DMS114 treated with DMSO at 0.1 percent for 48 hours (cell line): ENCODE data around the gene LEPR.
"Not testable (repeated sequence)": the region's sequence is repeated elsewhere in the genome, so short reads cannot be mapped to it uniquely, and the experiment has no call there.

Experiments
- DNase-seq: peaks from one replicate; lab custom pipeline; 2025; ENCODE audit not compliant: unreplicated experiment; lab: John Stamatoyannopoulos, UW

Gene LEPR

GRCh38 chr1:65435987-65436386 is 15.5 kb downstream of the LEPR start:
- no peak for DNase-seq

DNA sequence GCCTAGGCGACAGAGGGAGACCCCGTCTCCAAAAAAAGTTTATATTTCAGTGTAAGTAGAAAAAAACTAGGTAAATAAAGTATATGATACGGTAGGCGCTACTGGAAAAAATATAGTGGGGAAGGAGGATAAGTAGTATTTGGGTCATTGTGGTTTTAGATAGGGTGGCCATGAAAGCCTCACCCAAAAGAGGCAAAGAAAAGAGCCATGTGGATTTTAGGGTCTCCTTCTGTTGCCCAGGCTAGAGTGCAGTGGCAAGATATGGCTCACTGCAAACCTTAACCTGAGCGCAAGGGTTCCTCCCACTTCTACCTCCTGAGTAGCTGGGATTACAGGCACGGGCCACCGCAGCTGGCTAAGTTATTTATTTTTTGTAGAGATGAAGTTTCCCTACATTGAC is 17.1 kb downstream of the LEPR start:
- no peak for DNase-seq

GRCh38 chr1:65440322-65440900 is 19.9 kb downstream of the LEPR start:
- no peak for DNase-seq

- DNase-seq: no peak
These were observed 20.4 kb downstream of the LEPR start for GRCh38 chr1:65440915-65441314.

GRCh38 chr1:65441464-65441863 is 21.0 kb downstream of the LEPR start:
- no peak for DNase-seq

DNA sequence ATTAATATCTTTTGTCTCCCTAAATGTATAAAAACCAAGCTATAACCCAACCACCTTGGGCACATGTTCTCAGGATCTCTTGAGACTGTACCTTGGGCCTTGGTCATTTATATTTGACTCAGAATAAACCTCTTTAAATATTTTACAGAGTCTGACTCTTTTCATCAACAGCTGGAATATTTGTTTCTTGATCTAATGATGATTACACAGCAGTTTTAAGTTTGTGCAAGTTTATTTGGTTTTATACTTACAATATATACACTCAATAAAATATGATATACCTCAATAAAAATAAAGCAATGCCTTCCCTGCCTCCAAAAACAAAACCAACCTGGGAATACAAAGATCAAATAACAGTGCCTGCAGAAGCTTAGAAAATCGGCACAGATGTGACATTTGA is 22.0 kb downstream of the LEPR start:
- no peak for DNase-seq

- no peak for DNase-seq
These were observed 23.2 kb downstream of the LEPR start for GRCh38 chr1:65443647-65444046.

DNA sequence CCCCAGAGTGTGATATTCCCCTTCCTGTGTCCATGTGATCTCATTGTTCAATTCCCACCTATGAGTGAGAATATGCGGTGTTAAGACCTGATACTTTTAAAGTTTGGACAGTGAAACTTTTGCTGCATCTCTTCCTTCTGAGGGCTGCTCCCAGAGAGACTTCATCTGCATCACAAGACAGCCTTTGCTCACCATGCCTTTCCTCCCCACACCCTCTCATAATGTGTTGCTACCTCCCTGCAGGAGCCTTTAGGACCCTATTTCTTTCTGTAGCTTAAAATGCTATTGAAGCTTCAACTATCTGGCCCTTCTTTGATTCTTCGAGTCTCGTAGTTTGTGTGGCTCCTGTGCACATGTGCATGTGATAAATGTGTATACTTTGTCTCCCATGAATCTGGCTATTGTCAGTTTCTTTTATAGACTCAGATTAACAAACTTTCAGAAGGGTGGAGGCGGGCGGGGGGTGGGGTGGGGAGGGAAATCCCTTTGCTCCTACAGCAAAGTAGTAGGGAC is 23.7 kb downstream of the LEPR start:
- DNase-seq: no peak

DNA sequence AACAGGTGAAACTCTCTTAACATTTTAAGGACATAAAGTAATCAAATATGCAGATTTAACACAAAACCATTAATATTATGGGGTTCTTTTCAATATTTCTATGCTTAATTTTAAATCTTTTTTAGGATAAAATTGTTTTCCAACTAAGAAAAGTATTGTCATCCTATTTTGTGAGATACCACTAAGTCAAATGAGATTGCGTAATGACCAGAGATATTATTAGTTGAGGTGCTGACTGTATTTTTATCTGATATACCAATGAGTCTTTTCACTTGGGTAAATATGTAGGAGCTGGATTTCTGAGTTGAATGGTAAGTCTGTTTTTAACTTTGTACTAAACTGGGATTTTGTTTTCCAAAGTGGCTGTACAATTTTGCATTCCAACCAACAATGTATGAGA is 25.4 kb downstream of the LEPR start:
- DNase-seq: no peak

GRCh38 chr1:65449214-65449823 is 28.9 kb downstream of the LEPR start:
- DNase-seq: no peak

GRCh38 chr1:65455678-65456077 is 35.2 kb downstream of the LEPR start:
- DNase-seq: not testable (repeated sequence)

DNA sequence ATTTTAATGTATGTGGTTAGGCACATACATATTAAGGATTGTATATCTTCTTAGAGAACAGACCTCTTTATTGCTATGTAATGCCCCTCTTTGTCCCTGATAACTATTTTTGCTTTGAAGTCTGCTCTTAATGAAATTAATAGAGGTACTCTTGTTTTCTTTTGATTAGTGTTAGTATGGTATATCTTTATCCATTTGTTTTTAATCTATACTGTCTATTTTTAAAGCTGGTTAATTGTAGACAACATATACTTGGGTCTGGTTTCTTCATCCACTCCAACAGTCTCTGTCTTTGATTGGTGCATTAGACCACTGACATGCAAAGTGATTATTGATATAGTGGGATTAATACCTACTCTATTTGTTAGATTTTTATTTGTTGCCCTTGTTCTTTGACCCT is 36.0 kb downstream of the LEPR start:
- no peak for DNase-seq

DNA sequence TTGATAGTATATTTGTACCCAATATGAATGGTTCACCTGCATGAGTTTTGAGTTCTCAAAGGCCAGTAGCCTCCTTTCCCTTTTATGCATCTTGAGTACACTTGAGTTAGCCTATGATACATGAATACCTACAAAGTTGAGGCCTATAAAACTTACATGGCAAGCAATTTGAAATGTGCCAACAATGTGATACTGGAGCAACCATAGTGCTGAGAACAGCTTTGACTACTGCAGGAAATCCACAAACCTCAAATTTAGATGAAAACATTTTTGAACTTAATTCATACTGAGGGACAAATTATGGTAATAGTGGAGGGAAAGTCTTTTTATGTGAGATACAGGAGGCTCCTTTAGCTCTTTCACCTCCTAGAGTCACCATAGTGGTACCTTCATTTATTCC is 37.4 kb downstream of the LEPR start:
- no peak for DNase-seq

- DNase-seq: no peak
These were observed 38.4 kb downstream of the LEPR start for GRCh38 chr1:65458730-65459396.

DNA sequence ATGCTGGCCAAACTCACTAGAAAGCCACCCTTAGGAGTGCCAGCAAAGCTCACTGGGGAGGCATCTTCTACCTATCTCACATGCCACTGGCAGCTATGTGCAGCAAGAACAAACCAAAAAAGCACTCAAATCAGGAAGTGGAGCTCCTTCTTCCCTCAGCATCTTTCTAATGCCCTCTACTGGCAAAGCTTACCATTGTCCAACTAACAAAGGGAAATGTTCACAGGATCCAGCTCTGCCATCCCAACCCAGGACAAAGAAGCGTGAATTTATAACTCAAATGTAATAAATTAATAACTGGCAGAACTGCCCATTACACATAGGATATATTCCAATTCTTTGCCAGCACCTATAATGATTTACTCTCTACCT is 38.9 kb downstream of the LEPR start:
- DNase-seq: no peak

GRCh38 chr1:65465837-65466236 is 45.4 kb downstream of the LEPR start:
- DNase-seq: not testable (repeated sequence)

- no peak for DNase-seq
These were observed 47.1 kb downstream of the LEPR start for GRCh38 chr1:65467536-65467935.

DNA sequence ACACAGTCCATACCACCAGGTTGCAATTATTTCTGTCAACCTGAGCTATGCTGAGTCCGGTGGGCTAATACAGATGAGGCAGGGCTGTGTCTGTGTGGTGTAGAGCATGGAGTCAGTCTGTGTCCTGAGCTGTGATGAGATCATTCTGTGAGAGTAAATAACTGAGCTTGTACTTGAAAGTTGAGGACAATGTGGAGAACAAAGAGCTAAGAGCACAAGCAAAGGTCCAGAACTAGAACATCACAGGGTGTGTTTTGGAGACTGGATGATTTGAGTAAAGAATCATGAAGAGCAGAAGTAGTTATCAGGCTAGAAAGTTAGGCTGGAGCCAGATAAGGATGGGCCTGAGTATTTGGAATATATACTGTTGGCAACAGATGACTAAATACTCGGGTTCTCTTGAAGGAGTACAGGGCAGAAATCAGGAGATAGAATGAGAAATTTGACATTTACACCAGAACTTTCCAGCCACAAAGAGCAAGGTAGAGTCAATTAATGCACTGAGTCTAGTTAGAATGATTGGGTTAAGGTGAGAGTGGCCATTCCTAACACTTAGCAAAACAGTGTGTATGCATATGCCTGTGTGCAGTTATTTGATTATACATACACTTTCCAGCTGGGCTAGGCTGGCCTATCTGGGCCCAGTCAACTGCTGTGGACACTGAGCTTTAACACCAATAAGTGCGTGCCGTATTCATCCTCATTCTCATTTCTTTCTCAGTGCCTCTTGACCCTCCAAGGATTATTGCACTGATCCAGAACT is 48.8 kb downstream of the LEPR start:
- no peak for DNase-seq

DNA sequence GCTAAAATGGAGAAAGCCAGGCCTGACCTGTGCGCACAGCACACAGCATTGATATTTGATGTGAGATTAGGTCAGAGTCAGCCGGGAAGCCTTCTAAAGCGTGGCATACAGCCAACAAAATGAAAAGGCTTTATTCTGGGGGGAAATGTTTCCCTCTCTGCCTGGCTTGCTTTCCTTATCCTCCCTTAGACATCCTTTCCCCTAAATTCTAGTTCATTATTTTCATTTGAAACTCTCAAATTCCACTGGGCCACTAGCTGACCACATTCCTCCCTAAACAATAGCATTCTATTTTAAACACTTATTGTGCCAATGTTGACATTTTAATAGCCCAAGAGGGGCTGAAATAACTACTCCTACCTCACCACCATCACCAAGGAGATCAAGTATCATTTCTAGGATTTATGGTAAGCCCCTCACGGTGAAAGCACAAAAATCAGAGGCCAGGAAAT is 49.4 kb downstream of the LEPR start:
- no peak for DNase-seq
